ENCODE data around the gene BGLAP.

DNA sequence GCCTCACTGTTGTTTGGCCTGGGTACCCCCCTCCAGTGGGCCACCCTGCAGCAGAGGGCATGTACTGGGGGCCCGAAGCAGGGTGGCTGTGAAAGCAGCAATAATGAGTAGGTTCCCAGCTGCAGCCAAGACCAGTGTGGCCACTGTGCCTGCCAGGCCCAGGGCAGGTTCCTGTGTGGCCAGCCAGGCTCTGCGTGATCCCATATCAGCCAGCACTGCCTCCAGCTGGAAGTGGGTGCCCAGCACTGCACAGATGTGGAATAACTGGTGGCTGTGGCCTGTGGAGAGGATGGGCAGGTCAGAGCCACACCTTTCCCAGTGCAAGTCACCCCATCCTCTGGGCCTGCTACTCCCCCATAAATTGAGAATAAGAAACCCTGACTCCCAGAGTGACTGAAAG is 2.1 kb downstream of the BGLAP start:
- TF ChIP-seq, protein P1, sequence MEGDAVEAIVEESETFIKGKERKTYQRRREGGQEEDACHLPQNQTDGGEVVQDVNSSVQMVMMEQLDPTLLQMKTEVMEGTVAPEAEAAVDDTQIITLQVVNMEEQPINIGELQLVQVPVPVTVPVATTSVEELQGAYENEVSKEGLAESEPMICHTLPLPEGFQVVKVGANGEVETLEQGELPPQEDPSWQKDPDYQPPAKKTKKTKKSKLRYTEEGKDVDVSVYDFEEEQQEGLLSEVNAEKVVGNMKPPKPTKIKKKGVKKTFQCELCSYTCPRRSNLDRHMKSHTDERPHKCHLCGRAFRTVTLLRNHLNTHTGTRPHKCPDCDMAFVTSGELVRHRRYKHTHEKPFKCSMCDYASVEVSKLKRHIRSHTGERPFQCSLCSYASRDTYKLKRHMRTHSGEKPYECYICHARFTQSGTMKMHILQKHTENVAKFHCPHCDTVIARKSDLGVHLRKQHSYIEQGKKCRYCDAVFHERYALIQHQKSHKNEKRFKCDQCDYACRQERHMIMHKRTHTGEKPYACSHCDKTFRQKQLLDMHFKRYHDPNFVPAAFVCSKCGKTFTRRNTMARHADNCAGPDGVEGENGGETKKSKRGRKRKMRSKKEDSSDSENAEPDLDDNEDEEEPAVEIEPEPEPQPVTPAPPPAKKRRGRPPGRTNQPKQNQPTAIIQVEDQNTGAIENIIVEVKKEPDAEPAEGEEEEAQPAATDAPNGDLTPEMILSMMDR (IDR thresholded peaks at IDR 0.05), result no peak
- no peak for TF ChIP-seq EZH2 (IDR thresholded peaks at IDR 0.05; ENCODE audit: borderline replicate concordance, insufficient read depth, low read depth, low read length, poor library complexity, severe bottlenecking)

Measured in B cell (primary cell).